ENCODE results near the gene CENPO.
"Not testable (repeated sequence)": the region's sequence is repeated elsewhere in the genome, so short reads cannot be mapped to it uniquely, and the experiment has no call there.

Gene CENPO

DNA sequence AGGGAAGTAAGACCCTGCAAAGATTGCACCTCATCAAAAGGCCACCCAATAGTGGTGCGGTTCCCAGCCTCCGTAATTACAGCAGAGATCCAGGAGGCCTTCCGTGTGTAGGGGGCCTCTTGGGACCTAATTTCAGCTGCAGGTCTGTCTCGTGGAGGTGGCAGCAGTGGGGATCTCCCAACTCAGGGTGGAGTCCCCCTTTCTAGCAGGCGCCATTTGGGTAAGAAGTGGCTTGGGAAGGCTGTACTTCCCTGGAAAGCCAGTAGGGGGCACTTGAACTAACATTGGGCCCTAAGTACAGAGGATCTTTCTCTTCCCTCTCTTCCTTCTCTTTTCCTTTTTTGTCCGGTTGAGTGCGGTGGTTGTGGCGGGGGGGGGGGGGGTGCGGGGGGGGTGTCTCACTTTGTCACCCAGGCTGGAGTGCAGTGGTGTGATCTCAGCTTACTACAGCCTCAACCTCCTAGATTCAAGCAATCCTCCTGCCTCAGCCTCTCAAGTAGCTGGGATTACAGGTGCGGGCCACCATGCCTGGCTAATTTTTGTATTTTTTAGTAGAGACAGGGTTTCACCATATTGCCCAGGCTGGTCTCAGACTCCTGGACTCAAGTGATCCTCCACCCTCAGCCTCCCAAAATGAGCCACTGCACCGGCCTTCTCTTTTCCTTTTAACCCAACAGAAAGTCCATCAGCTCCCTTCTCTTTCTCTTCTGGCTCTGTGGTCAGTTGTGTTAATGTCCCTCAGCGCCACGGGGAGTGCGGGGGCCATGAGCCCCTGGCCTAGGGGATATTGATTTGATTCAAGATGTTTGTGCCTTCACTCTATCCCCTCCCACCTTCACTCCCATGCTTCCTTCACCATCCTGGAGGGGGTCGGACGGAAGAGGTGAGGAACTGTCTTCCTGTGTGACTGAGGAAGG, 32.0 kb downstream of the CENPO start:
- no peak for DNase-seq

DNA sequence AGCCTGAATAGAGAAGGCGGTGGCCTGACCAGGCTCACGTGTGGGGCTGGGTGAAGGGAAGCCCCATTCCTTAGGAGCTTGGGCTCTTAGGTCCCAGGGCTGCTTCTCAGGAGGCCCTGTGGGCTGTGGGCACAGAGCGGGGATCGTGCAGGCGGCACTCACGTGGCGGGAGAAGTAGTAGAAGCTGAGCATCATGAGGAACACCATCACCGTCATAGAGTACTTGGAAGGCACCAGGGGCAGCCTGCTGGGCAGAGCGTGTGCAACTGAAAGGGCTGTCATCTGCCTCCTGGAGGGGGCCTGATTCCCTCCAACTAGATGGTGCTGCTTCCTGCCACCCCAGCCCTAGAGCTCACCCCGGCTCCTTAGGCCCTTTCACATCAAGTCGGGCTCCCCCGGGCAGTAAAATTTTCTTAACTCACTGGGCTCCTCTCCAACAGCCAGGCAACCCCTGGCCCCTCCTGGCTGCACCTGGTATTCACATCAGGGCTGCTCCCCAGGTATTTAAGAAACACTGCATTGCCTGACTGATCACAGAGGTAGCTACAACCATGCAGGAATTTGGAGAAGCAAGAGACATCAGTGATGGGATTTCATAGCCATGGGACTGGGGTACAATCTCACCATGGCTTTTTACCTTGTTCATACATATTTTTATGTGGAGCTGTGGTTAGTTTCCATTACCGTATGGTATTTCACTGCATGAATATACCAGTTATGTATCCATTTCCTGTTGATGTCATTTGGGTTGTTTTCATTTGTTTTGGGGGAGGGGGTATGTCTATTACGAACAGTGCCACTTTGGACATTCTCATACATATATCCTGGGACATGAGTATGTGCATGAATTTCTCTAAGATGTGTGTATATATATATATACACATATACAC, 32.9 kb downstream of the CENPO start:
- DNase-seq = no peak

DNA sequence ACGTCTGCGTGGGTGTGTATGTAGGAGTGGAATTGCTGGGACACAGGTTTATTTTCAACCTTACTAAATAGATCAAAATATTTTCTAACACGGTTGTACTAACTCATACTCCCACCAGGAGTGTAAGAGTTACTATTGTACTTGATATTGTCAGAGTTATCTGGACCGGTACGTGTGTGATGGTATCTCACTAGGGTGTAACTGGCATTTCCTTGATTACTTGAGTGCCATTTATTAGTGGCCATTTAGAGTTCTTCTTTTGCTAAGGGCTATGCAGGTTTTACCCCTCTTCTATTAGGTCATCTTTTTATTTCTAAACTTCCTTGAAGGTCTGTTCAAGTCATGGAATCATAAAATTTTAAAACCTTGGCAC, 33.5 kb downstream of the CENPO start:
- DNase-seq = no peak

DNA sequence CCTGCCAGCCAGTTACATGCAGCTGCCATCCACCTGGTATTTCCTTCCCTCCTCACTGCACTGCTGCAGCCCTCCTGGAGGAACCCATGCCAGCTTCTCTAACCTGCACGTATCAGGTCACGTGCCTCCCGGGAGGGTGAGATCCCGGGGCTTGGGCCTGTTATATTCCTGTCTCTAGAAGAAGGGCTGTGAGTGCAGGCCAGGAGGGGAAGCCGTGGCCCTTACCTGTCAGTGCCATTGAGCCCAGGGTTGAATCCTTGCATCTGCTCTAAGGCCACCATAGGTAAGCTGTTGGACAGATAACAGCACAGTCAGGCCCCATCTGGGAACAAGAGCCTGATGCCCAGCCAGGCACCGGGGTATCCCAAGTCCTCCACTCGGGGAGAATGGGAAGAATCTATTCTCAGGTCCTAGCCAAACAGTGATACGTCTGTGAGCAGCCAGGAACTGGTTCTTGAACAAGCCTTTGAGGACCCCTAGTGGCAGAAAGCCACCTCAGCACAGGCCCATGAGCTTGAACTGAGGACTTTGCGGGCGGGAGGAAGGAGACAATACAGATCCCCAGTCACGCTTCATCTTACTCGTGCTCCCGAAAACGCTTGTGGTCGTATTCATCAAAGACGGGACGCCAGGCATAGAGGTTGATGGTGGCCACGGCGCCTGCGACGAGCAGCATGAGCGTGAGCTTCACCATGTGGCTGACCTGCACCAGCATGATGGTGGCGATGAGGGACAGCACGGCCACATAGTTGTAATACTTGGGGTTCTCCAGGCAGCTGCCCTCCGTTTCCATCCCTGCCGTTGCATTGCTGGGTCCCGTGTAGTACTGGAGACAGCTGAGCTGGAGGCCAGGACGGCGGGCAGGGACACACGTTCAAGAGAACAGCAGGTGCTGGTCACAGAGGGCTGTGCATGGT, 34.4 kb downstream of the CENPO start:
- peak; percentile 80 for DNase-seq

DNA sequence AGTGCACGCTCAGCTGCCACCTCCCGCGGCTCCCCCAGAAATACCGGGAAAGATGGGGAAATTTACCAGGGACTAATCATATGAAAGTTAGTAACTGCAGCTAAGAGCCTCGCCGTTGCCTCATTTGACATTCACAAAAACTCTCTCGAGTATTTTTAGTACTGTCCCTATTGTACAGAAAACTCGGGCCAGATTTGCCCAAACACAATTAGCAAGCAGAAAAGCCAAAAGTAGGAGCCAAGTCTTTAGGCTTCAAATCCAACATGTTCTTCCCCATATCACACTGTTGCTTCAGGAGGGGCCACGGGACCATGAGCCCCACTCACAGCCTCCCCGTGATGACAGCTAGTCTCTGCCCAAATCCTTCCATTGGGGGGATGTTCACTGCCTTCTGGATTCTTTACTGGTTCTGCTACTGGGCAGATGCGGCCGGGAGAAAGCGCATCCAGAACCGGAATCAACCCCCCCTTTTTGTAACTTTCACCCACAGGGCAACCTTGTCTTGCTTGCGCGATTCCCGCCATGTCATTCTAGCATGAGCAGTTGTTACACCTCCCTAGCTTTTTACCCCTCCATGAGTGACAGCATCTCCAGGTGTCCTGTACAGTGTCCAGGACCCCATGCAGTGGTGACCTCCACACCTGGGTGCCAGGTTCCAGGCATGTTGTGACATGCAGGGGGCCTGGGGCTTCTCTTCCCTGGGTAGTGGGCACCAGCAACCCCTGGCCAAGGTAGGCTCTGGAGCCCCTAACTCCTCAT, 35.2 kb downstream of the CENPO start:
- no peak for DNase-seq

DNA sequence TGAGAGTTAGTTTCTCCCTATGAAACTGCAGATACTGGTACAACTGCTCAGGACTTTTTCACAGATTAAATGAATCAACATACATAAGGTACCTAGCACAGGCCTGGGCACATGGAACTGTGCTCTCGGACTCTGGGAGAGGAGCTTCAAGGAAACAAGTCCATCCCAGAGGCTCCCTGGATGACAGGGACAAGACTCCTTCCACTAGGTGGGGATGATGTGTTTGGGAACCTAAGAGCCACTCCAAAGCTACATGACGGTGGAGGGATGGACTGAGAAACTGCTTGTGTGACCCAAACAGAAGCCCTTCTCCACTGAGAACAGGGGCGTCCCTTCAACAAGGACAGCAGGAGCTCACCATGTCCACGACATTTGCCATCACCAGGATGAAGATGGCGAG, 37.1 kb downstream of the CENPO start:
- no peak for DNase-seq

DNA sequence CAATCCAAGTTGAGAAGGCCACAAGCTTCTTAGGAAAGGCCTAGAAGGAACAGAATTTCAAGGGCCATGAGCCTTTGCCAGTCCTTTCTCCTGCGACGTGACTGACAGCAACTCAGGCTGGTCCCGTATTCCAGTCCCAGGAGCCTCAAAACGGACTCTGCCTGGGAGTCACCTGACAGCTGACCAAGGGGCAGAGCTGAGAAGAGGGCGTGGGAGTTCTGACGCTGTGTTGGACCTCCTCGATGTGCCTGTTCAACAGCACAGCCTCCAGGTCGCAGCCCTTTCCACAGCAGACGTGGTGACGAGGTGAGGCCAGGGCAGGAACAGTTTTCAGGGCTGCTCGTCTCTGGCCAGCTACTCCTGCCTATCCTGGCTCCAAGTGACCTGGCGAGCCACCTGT, 37.6 kb downstream of the CENPO start:
- DNase-seq = no peak

DNA sequence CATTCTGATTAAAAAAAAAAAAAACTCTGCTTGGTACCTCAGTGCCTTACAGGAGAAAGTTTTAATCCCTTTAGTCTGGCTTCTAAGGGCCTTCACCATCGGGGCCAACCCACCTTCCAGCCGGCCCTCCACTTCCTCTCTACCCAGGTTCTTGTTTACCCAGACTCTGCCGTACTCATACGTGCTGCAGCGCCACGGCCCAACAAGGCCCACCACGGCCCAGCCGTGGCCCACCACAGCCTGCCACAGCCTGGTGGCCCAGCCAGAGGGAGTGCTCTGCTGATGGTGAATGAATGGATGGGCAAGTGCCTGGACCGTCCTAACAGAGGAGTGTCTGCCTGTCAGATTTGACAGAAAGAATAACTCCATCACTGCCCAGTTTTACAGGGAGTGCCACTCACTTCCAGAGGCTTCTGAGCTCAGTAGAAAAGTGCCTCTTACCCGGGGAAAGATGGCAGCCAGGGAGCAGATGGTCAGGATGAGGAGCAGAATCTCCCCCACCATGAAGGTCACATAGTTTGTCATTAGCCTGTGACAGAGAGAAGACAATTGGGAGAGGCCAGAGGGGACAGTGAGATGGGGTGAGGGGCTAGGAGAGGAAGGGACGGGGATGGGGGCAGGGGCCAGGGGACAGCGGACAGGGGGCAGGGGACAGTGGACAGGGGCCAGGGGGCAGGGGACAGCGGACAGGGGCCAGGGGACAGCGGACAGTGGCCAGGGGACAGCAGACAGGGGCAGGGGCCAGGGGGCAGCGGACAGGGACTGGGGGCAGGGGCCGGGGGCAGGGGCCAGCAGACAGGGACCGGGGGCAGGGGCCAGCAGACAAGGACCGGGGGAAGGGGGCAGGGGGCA, 38.2 kb downstream of the CENPO start:
- no peak for DNase-seq

DNA sequence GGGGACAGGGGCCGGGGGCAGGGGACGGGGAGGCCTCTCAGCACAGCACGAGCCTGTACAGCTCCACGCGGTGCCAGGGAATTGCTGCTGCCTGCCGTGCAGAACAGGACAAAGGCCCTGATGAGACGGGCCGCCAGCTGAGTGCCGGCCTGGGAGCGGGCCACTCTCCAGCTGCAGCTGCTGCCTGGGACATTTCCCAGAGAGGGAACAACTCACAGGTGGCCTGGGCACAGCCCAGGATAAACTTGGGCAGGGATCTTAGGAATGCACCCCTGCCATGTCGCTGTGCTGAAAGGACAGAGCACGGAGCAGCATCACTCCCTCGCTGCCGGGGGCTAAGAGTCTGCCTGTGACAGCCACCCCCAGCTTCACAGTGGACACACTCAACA, 38.8 kb downstream of the CENPO start:
- no peak for DNase-seq

DNA sequence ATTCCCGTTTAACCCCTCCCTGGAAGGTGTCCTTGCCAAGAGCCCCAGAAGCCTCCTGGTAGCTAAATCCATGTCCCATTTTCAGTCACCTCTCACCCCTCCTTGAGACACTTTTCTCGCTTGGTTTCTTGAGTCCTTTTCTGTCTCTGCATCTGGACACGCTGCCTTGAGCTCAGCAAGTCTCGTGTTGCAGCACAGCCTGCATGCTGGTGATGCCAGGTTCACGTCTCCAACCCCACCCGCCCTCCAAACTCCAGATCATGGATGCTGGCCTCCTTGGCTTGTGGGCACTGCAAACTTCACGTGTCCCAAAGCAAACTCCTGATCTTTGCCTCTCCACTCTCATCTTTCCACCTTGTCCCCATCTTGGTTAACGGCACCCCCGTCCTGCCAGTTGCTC, 39.3 kb downstream of the CENPO start:
- no peak for DNase-seq

DNA sequence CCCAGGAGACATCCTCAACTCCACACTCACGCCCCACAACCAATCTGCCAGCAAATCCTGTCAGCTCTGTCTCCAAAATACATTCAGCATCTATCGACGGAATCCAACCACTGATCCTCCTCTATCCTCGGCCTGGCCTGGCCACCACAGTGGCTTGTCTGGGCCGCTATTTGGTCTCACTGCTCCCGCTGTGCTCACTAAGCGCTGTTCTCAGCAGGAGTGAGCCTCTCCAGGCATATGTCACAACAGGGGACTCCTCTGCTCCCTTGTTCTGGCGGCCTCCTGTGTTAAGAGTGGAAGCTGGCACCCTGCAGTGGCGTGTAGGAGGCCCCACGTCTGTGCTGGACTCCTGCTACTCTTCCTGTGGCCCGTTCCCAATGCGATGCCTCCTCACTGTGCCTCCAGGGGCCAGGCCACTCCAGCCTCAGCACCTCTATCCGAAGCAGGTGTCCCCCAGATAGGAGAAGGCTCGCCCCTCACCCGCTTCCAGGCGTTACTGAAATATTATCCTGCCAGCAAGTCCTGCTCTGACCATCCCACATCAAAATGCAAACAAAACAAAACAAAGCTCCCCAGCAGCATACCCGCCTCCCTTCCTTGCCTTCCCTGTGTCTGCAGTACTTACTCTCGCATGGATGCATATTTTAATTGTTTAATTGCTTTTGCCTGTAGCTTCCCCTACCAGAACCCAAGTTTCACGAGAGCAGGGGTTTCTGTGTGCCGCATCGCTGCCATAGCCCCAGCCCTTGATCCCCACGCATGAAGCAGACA, 39.9 kb downstream of the CENPO start:
- DNase-seq = no peak

DNA sequence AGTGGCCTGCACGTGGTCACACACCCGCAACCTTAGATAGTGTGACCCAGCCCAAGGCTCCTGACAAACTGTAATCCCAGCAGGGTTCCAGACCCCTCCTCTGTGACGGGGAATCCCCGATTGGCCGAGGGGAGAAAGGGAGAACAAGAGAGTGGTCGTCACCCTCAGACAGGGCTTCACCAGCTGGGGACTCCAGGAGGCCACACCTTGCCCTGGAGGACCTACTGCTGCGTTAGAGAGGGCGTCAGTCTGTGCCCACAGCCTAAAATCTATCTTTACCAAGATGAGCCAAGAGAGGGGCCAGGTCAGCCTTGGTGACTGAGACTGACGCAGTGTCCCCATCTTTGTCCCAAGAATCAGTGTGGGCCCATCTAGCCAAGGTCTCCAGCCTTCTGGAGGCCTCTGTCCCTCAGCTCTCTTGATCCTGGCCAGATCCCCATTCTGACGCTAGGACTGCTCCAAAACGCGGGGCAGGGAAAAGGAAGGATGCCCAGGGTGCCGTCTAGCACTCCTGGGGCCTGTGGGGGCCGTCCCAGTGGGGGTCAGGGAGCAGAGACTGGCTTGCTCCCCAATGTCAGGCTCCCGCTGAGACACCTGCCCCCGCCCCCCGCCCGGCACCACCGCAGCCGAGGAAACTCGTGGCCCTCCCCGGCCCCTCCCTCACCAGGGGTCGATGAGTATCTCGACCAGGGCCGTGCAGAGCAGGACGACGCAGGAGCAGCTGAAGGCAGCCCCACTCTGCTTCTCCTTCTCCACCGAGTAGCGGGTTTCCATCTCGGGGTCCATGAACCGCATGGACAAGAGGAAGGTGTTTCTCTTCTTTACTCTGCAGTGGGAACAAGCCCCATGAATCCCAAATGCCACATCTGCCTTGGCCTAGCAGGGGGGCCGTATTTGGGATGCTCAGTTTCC, 40.9 kb downstream of the CENPO start:
- no peak for DNase-seq

DNA sequence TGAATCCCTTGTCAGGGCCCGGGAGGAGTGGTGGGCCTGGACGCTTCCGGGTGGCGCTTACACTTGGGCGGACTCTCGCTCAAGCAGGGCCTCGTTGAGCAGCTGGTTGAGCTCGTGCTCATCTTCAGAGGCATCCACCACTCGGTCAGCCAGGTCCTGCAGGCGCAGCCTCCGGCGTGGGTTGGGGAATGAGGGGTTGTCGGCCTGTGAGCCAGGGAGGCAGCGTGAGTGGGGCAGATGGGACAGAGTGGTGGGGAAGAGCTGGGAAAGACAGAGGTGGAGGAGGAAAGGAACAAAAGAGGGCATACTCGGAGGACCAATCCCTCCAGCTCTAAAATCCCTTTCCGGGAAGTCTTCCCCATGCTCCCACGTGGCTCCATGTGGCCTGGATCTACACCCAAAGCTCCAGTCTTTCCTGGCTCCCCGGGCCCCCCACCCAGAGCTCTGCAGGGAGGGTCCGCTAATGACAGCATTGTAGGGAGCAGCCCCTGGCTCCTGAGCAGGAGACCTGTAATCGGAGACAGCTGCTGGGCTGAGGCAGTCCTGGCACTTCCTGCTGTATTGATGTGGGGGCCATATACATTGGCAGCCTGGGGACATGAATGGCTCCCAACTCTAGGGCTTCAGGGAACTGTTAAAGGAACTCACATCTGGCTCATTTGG, 41.6 kb downstream of the CENPO start:
- no peak for DNase-seq

DNA sequence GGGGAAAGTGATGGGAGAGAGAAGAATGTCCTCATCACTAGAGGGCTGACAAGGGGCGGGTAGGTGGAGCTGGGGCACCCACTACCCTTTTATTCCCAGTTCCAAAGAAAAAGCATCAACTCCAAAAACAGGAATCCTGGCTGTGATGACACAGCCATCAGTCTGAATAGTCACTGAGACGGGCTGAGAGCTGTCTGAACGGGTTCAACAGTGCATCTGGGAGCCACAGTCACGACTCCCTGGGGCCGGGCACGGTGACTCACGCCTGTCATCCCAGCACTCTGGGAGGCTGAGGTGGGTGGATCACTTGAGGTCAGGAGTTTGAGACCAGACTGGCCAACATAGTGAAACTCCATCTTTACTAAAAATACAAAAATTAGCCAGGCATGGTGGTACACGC, 42.2 kb downstream of the CENPO start:
- DNase-seq = not testable (repeated sequence)

DNA sequence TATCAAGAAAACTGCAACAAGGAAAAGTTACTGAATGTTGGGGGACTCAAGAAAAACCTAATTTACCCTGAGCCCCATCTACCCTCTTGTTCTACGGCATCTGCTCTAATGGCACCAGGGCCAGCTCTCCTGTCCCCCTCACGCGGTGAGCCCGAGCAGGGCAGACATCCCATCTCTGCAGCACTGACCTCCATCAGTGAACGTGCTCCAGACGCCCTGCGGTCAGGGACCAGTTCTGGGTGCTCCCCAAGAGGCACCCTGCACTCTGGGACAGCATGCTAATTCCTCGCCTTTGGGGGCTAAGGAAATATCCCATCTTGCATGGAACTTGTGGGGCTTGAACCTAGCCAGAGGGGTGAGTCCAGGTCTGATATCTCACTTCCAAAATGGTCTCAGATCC, 43.0 kb downstream of the CENPO start:
- no peak for DNase-seq

DNA sequence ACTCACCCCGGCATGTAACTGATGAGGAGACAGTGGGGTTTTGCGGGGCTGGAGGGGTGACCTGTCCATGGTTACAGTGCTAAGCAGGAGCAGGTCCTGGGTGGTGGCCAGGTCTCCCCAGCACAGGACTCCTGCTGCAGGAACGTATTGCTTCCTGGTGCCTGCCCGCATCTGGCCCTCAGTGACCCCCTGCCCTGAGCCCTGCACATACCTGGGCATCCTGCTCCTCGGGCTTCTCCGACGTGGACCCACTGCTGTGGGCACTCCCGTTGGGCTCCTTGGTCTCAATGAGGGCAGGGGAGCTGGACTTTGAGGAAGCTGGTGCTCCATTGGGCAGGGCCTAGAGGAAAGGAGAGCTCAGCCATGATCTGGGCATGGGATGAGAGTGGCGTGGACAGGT, 43.5 kb downstream of the CENPO start:
- DNase-seq = no peak

DNA sequence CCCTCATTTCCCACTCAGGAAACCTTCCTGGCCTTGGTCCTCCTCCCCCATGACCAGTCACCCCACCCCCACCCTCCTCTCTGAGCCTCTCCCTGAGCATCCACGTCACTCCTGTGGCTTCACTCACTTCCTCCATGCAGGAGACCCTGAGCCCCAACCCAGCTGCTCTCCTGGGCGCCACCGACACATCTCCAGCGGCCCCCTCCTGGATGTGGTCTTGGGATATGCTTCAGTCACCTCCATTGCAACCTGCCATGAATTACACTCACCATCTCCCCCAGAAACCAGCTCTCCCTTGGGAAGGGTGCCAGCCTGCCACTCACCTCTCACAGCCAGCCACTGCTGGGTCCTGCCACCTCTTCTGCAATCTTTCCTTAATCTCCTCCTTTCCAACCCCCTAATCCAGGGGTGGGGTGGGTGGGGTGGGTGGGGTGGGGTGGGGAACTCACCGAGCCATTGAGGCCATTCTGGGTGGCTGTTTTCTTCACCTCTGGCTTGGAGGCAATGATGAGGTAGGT, 44.8 kb downstream of the CENPO start:
- DNase-seq = no peak

DNA sequence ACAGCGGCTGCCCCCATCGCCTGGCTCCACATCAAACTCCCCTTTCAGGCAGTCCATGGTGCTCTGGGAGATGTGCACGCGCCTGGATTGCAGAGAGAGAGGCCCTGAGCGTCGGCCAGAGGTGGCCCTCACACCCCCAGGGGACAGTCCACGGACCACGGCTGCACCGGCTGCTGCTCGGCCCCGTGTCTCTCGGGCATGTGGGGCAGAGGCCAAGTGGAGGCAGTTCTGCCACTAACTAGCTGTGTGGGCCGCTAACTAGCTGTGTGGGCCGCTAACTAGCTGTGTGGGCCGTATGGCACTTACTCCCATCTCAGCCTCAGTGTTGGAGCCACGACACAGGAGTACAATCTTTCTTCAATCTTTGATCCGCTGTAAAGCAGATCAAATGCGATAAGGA, 45.3 kb downstream of the CENPO start:
- no peak for DNase-seq

DNA sequence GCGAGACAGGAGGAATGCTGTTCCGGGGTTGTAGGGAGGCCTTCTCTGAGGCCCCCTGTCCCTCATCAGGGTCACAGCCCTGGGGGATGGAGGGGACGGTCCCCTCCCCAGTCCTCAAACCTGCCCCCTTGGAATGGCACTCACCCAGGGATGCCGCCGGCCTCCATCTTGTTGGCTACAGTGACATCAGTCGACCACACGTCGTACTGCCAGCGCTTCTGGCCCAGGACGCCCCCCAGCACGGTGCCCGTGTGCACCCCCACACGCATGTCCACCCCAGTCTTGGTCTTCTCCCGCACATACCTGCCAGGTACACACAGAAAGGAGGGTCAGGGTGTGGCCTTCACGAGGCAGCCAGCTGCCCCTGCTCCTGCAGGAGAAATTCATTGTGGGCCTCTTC, 46.5 kb downstream of the CENPO start:
- DNase-seq = no peak

All from NCI-H1105 (cell line).